Endometrial microvascular endothelial cells (primary cell): ENCODE measurements around the gene WDR48. TPM values are rescaled to one million over a fixed set of nuclear protein-coding genes. Genes with fewer than 3 reads are reported as not detected.
"Not testable (repeated sequence)": the region's sequence is repeated elsewhere in the genome, so short reads cannot be mapped to it uniquely, and the experiment has no call there.

Experiments
- in situ Hi-C: cut with HindIII; loops from 2 replicates; pipeline ENCODE4 v1.10.0; 2017; ENCODE audit warnings: low sequenced_read_pairs, low pct_unique_long_range_greater_than_20kb; ENCODE audit errors: inconsistent ontology term
- total RNA-seq: library from RNA; depleted of rRNA; stranded (reverse); fragments of >200 nt; gene quantifications from one replicate; pipeline ENCODE4 v1.2.3, GENCODE V29; 2015; ENCODE audit errors: inconsistent ontology term

Gene WDR48
- total RNA-seq, 1 donor from 2014 or later, result 14.8 TPM

DNA sequence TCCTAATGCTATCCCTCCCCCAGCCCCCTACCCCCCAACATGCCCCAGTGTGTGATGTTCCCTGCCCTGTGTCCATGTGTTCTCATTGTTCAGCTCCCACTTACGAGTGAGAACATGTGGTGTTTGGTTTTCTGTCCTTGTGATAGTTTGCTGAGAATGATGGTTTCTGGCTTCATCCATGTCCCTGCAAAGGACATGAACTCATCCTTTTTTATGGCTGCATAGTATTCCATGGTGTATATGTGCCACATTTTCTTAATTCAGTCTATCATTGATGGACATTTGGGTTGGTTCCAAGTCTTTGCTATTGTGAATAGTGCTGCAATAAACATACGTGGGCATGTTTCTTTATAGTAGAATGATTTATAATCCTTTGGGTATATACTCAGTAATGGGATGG is 9.4 kb downstream of the WDR48 start:
- in situ Hi-C loops, result not testable (repeated sequence)

DNA sequence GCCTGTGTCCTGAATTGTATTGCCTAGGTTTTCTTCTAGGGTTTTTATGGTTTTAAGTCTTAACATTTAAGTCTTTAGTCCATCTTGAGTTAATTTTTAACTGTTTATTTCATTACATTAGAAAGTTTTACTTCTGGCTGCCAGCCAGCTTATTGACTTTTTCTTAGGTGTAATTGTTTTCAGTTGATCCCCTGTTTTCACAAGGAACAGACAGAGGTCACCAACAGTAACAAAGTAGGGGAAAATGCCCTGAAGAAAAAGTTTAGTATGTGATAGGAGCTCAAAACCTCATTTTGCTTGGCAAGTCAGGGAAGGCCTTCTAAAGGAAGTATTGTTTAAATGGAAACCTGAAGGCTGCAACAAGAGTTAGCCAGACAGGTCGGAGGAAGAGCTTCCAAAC is 10.4 kb downstream of the WDR48 start:
- in situ Hi-C loops, result no loop called here

DNA sequence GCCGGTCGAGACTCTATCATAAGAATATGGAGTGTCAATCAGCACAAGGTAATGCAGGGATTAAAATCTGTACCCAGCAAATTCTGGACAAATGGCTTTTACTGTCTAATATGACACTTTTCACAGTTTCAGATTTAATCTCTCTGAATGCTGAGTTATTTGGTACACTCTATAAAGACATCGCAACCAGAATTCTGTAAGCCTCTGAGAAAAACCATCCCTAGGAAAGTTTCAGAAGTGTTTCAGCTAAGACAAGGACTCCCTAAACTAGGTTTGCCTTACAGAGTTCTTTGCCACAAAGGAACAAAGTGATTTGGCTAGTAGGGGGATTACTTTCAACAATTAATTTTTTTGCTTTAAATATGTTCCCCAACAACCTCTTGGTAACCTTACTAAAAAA is 11.3 kb downstream of the WDR48 start:
- in situ Hi-C loops, result no loop called here

- in situ Hi-C loops, result no loop called here
Measured at GRCh38 chr3:39064646-39065045, 12.8 kb downstream of the WDR48 start.

GRCh38 chr3:39065197-39065596 is 13.4 kb downstream of the WDR48 start:
- in situ Hi-C loops, result no loop called here

- in situ Hi-C loops, result no loop called here
Measured at GRCh38 chr3:39067286-39067685, 15.5 kb downstream of the WDR48 start.

DNA sequence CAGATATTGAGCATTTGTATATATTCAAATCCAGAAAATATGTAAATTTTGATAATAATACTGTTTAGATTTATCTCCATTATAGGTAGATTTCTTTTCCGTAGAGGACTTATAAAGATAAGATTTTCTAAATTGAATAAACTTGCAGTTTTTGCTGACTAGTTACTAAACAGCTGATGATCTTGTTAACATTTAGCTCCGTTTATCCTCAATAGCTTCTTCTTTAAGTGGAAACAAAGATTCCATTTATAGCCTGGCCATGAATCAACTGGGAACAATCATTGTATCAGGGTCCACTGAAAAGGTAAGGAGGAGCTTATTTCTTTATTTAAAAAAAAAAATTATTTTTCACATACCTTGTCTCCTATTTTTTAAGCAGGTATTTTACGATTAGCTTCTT is 16.7 kb downstream of the WDR48 start:
- in situ Hi-C loops, result no loop called here

DNA sequence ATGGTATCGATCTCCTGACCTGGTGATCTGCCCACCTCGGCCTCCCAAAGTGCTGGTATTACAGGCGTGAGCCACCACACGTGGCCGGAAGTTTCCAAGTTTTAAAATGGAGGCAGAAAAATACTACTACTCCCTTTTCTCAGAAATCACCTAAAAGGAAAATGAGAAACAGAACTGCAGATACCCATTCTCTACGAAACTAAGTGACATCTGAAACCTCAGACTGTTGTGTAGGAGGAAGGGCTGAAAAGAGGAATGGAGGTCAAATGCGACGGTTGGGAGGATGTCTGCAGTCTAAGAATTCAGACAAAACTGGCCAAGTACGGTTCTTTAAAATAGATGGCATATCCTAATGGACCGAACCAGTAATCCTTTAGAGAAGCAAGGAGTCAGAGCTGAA is 24.1 kb downstream of the WDR48 start:
- in situ Hi-C loops, result no loop called here

DNA sequence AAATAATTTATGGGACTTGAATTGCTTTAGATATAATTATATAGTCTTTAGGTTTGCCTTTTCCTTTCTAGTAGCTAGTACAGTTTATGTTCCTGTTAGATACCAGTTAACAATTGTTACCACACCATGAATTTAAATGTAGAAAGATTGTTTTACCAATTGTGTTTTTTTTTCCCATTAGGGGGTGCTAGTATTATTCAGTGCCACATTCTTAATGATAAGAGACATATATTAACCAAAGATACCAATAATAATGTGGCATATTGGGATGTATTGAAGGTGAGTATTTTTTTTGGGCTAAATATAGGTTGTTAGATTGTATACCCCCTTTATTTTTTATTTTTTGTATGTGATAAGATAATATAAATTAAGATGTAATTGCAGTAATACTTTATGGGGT is 27.7 kb downstream of the WDR48 start:
- in situ Hi-C loops, result no loop called here

- in situ Hi-C loops, result no loop called here
Measured at GRCh38 chr3:39080026-39080425, 28.2 kb downstream of the WDR48 start.

DNA sequence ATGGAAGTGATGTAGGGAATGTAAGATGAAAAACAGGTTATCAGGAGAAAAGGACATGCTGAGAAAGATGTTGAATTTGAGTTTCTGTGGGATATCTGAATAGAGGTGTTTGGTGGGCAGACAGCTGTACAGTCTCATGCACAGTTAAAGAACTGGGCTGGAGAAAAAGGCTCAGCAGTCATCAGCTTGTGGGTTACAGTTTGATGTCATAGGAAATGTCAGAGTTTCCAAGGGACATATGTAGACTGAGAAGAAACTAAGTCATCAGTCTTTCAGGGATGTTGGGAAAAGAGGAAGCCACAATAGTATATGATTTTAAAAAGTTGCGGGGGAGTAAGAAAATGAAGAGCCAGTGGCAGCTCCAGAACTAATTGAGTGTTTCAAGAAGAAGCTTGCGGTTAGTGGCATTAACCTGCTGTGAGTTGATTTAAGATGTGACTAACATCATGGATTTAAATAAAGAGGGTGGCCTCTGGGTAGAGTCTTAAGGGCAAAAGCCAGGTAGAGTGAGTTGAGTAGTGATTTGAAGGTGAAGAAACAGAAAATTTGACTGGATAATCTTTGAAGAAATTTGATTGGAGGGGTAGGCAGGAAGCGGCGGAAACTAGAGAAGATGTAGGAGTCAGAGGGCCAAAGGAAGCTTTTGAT is 31.0 kb downstream of the WDR48 start:
- in situ Hi-C loops, result no loop called here

DNA sequence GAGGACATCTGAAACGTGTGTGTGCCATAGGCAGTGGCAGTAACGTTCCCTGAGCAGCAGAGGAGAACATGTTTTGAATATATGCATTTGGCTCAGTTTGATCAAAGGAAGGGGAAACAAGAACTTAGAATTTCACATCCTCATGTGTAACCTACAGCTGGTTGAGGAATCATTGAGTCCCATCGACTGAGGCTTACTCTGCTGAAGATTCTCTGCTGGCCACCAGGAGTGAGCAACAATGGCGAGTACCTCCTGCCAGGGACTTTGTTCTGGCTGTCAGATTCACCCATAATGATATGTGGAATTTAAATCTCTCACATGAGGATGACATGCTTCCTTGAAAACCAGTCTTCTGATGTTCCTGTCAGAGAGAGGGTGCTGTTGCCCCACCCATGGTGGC is 34.3 kb downstream of the WDR48 start:
- in situ Hi-C loops, result no loop called here

DNA sequence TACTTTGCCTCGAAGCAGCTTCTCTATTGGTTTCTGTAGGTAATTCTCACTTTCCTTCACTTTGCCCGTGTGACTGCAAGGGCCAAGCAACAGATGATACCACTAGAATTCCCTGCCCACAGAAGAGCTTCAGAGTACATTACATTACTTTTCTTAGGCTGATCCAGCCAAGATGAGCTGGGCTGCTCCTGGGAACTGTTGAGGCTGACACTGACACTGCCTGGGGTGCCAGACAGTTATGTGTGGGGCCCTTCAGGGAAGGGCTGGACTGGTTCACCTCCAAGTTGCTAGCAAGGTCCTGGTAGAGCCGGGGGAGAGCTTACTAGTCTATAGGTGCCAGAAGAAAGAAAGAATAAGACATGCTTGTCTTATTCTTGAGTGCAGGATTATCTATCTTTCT is 36.6 kb downstream of the WDR48 start:
- in situ Hi-C loops, result no loop called here

DNA sequence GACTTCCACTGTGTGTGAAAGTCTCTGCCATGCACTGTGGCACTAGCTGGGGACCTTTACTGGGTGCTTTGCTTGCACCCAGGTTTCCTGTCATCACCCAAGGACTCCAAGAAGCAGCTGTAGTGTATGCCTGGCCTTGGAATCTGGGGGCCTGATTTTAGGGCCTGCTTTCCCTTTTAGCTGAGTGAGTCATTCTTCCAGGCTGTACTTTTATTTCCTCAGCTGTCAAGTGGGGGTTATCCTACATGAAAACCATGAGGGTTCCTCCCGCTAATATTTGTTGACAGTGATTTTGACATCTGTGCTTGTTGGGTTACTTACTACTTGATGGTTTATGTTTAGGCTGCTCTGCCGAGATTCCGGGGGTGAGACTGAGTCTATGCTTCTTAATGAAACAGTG is 37.1 kb downstream of the WDR48 start:
- in situ Hi-C loops, result no loop called here

DNA sequence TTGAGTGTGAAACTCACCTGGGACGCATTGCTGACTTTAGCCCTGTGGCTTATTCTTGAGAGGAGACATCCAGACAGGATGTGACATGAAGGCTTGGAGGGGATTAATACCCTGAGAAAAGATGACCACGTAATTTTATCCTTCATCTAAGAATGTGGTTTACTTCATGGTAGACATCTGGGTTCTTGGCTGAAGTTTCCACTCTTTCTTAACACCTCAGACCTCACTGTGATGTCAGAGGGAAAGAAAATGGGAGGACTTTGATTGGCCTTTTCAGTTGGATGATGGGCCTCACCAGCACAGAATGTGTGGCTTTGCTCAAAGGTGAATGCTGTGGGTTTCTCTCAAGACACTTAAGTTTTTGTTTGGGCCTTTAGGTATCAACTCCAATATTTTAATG is 39.1 kb downstream of the WDR48 start:
- in situ Hi-C loops, result no loop called here

GRCh38 chr3:39094851-39095677 is 43.2 kb downstream of the WDR48 start:
- in situ Hi-C loops, result no loop called here

DNA sequence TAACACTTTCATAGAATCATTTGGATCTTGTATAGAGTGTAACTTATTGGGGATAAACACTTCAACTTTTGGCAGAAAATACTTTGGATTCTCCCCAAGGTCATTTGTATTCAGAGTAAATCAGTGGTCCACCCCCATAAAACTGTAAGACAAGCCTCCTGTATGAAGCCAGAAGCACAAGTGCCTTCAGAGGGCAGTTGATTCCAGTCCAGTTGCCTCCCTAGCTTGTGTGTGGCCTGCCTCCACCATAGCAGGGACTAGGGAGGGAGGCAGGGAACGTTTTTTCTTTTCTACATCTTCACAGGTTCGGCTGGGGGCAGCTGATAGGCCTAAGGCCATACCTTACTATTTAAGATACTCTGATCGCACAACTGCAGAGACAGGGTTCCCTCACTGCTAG is 44.0 kb downstream of the WDR48 start:
- in situ Hi-C loops, result no loop called here

DNA sequence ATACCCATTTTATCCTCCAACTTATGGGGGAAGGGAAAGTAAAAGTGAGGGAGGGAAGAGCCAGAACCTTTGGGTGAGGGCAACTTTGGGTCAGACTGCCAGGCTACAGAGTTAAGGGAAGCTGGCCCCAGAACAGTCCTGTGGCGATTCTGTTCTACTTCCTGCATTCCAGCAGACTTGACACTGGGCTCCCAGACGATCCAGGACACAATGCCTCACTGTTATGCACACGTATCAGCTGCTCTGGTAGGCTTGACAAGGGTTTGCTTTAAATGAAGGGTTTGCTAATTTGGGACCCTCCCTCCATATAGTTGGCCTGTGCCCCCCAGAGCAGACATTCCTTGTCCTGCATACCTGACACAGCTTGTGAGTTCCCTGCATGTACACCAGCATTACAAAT is 45.0 kb downstream of the WDR48 start:
- in situ Hi-C loops, result no loop called here

DNA sequence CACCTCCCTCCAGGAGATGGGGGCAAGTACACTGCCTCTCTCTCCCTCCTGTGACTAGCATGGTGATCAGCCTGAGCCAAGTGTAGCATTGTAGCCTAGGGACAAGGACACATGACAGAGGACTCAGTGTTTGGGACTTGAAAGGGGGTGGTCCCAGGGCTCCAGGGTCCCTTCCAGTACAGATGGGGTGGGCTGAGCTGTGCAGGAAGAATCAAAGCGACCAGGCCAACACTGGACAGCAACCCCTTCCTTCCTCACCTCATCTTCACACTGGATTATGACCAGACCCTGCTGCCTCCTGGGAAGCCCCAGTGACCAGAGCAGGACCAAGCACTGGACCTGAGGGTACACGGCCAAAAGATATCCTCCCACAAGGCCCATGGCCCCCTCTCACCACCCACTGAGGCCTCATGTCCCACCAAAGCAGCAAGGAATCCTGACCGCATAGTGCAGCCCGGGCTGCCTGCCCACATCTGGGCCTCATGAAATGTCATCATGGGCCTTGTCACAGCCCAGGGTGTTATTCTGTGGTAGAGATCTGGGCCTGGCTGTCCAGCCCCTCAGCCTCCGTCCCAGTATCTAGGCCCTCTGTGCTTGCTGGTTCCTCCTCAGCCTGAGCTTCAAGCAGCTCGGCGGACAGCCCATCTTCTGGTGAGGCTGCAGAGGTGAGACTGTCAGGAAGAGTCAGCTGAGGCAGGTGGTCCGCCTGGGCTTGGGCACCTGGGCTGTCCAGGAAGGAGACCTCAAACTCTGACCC is 46.1 kb downstream of the WDR48 start:
- in situ Hi-C loops, result no loop called here

- in situ Hi-C loops, result no loop called here
Measured at GRCh38 chr3:39098473-39099000, 46.7 kb downstream of the WDR48 start.
